ENCODE results near the gene GP1BB. TPM values are rescaled to one million over a fixed set of nuclear protein-coding genes. Genes with fewer than 3 reads are reported as not detected.

GP1BB gene
- polyA plus RNA-seq, 3 donors, result 0.13 to 1.5 (median 0.26) TPM

- Histone ChIP-seq H3K4me1 (ENCODE audit: control insufficient read depth in 1 of 2, insufficient read depth in 2 of 2, low read length in 2 of 2) (no peaks in the 10 kb centered on the region), H3K36me3 (replicated peaks in 1 of 2; ENCODE audit: control insufficient read depth in 1 of 2, insufficient read depth in 2 of 2, low read length in 2 of 2) (no peaks in the 10 kb centered on the region), H2AFZ (ENCODE audit: insufficient read depth, low read depth, low read length, poor library complexity, severe bottlenecking) (no peak overlapping the region), H3K27ac (ENCODE audit: low read depth in 1 of 2, low read length in 2 of 2) (no peak overlapping the region), H3K9ac (ENCODE audit: insufficient read depth, low read length, poor library complexity, severe bottlenecking) (no peak overlapping the region), H3K9me3 (replicated peaks in 1 of 2; ENCODE audit: control insufficient read depth in 1 of 2, insufficient read depth in 1 of 2, low read length in 2 of 2) (no peaks in the 10 kb centered on the region), H3K27me3 (ENCODE audit: control insufficient read depth in 2 of 2, insufficient read depth in 2 of 2, low read length in 2 of 2) (peaks cover 0 to 2% of the 10 kb centered on the region in 2 donors), H4K20me1 (ENCODE audit: insufficient read depth, low read length) (no peaks in the 10 kb centered on the region), H3K4me2 (replicated peaks; ENCODE audit: extremely low read depth, low read length, poor library complexity, severe bottlenecking) (no peak overlapping the region), H3K79me2 (ENCODE audit: insufficient read depth, low read length) (no peaks in the 10 kb centered on the region), H3K4me3 (replicated peaks in 1 of 3; ENCODE audit: low read depth in 2 of 3, low read length in 3 of 3) (no peak overlapping the region)
- TF ChIP-seq CTCF (IDR thresholded peaks at IDR 0.05), result no peak
- Mint-ChIP-seq H3K9me3 (peaks cover 0 to 1% (median 0%) of the 10 kb centered on the region in 7 donors), H3K4me1 (no peaks in the 10 kb centered on the region), H3K27ac (no peak overlapping the region), H3K4me3 (no peak overlapping the region), H3K27me3 (ENCODE audit: low read depth in 3 of 3) (peaks cover 4 to 14% (median 7%) of the 10 kb centered on the region in 3 donors), H3K36me3 (no peaks in the 10 kb centered on the region)
- intact Hi-C loops (cut with micrococcal nuclease), result no loop called here
- no peak for DNase-seq
- WGBS (ENCODE audit: insufficient coverage), result 90% methylated on average over 24 of the region's 24 CpGs
These were observed 22.1 kb downstream of the GP1BB start for GRCh38 chr22:19745155-19746101.

GRCh38 chr22:19746726-19747125, 23.4 kb downstream of the GP1BB start:
- intact Hi-C loops (cut with micrococcal nuclease), result no loop called here

More at GRCh38 chr22:19746726-19747125, 23.4 kb downstream of the GP1BB start:
- Mint-ChIP-seq H3K27ac (no peak overlapping the region), H3K4me3 (no peak overlapping the region), H3K4me1 (no peaks in the 10 kb centered on the region), H3K36me3 (no peaks in the 10 kb centered on the region), H3K9me3 (peaks cover 0 to 1% (median 0%) of the 10 kb centered on the region in 7 donors), H3K27me3 (ENCODE audit: low read depth in 3 of 3) (peaks cover 4 to 24% (median 7%) of the 10 kb centered on the region in 3 donors)
- Histone ChIP-seq H3K4me1 (ENCODE audit: control insufficient read depth in 1 of 2, insufficient read depth in 2 of 2, low read length in 2 of 2) (no peaks in the 10 kb centered on the region), H3K27me3 (ENCODE audit: control insufficient read depth in 2 of 2, insufficient read depth in 2 of 2, low read length in 2 of 2) (peaks cover 0 to 6% of the 10 kb centered on the region in 2 donors), H3K79me2 (ENCODE audit: insufficient read depth, low read length) (no peaks in the 10 kb centered on the region), H3K36me3 (replicated peaks in 1 of 2; ENCODE audit: control insufficient read depth in 1 of 2, insufficient read depth in 2 of 2, low read length in 2 of 2) (no peaks in the 10 kb centered on the region), H3K27ac (ENCODE audit: low read depth in 1 of 2, low read length in 2 of 2) (no peak overlapping the region), H3K9ac (ENCODE audit: insufficient read depth, low read length, poor library complexity, severe bottlenecking) (no peak overlapping the region), H3K4me2 (replicated peaks; ENCODE audit: extremely low read depth, low read length, poor library complexity, severe bottlenecking) (no peak overlapping the region), H3K9me3 (replicated peaks in 1 of 2; ENCODE audit: control insufficient read depth in 1 of 2, insufficient read depth in 1 of 2, low read length in 2 of 2) (no peaks in the 10 kb centered on the region), H4K20me1 (ENCODE audit: insufficient read depth, low read length) (no peaks in the 10 kb centered on the region), H2AFZ (ENCODE audit: insufficient read depth, low read depth, low read length, poor library complexity, severe bottlenecking) (no peak overlapping the region), H3K4me3 (replicated peaks in 1 of 3; ENCODE audit: low read depth in 2 of 3, low read length in 3 of 3) (no peak overlapping the region)
- TF ChIP-seq CTCF (IDR thresholded peaks at IDR 0.05), result no peak
- no peak for DNase-seq
- WGBS (ENCODE audit: insufficient coverage), result 94% methylated on average over 13 of the region's 13 CpGs
